Keratinocyte (primary cell): ENCODE data around the gene ZFP36L2. TPM values are rescaled to one million over a fixed set of nuclear protein-coding genes. Genes with fewer than 3 reads are reported as not detected.

ENCODE experiments used
- DNase-seq: peaks from one replicate; pipeline ENCODE4 v3.0.0-alpha.2; 2011; ENCODE audit warnings: low read depth, missing footprints, low spot score
- FAIRE-seq: peaks from 2 replicates; lab custom pipeline; 2011; peaks lifted over from hg19 to GRCh38; lab: Jason Lieb, UNC
- H2AFZ ChIP-seq: 2 replicates; pipeline ENCODE4 v1.6.0; 2012; ENCODE audit warnings: low read length, control low read depth, inconsistent platforms; ENCODE audit not compliant: control insufficient read depth
- H3K27ac ChIP-seq: 2 replicates; pipeline ENCODE4 v1.5.1; 2011; ENCODE audit warnings: low read length; ENCODE audit not compliant: control insufficient read depth, insufficient read depth
- H3K27me3 ChIP-seq: 3 replicates; pipeline ENCODE4 v1.6.0; 2011; ENCODE audit warnings: low read length; ENCODE audit not compliant: control insufficient read depth, insufficient read depth; ENCODE audit errors: extremely low read depth
- H3K36me3 ChIP-seq, 2 experiments: 2 replicates in 1 of 2; 3 replicates in 1 of 2; pipeline ENCODE4 v1.5.1; 2011; ENCODE audit warnings: low read length in 2 of 2, mild to moderate bottlenecking in 1 of 2; ENCODE audit not compliant: control insufficient read depth in 2 of 2, insufficient read depth in 2 of 2; ENCODE audit errors: extremely low read depth in 1 of 2
- H3K4me1 ChIP-seq: 3 replicates; pipeline ENCODE4 v1.5.1; 2011; ENCODE audit warnings: low read length; ENCODE audit not compliant: control insufficient read depth, insufficient read depth; ENCODE audit errors: extremely low read depth
- H3K4me2 ChIP-seq: 3 replicates; pipeline ENCODE4 v1.6.0; 2011; ENCODE audit warnings: low read depth, low read length; ENCODE audit not compliant: control insufficient read depth, insufficient read depth; ENCODE audit errors: extremely low read depth
- H3K4me3 ChIP-seq, 3 experiments: fragments of 200-600 bp in 1 of 3; sonication (generic) in 1 of 3; 2 replicates in 2 of 3; 3 replicates in 1 of 3; pipeline ENCODE4 v1.5.1; 2011 to 2016; ENCODE audit warnings: low read length in 3 of 3, mild to moderate bottlenecking in 3 of 3, control low read depth in 2 of 3, inconsistent platforms in 1 of 3, low read depth in 1 of 3, mixed read lengths in 1 of 3, mixed run types in 1 of 3, moderate library complexity in 1 of 3; ENCODE audit not compliant: control insufficient read depth in 2 of 3, insufficient read depth in 2 of 3; ENCODE audit errors: extremely low read depth in 1 of 3
- H3K79me2 ChIP-seq: 2 replicates; pipeline ENCODE4 v1.6.0; 2012; ENCODE audit warnings: low read length; ENCODE audit not compliant: control insufficient read depth, insufficient read depth
- H3K9ac ChIP-seq: 3 replicates; pipeline ENCODE4 v1.6.0; 2011; ENCODE audit warnings: low read length; ENCODE audit not compliant: control insufficient read depth, insufficient read depth; ENCODE audit errors: extremely low read depth
- H3K9me1 ChIP-seq: 3 replicates; pipeline ENCODE4 v1.6.0; 2011; ENCODE audit warnings: low read length; ENCODE audit not compliant: control insufficient read depth, insufficient read depth; ENCODE audit errors: extremely low read depth
- H3K9me3 ChIP-seq: 2 replicates; pipeline ENCODE4 v1.5.1; 2012; ENCODE audit warnings: low read depth, low read length; ENCODE audit not compliant: control insufficient read depth
- H4K20me1 ChIP-seq: 3 replicates; pipeline ENCODE4 v1.6.0; 2011; ENCODE audit warnings: low read length; ENCODE audit not compliant: control insufficient read depth, insufficient read depth; ENCODE audit errors: extremely low read depth
- EZH2 ChIP-seq: IDR thresholded peaks from one replicate; pipeline ENCODE4 v1.6.1; 2012; ENCODE audit warnings: inconsistent platforms, mild to moderate bottlenecking, low read length, moderate library complexity
- dilution Hi-C: fragments of 300-500 bp; cut with MboI; formaldehyde crosslinking; loops from one replicate; pipeline ENCODE4 v1.7.0; 2020; ENCODE audit warnings: low sequenced_read_pairs; ENCODE audit not compliant: extremely low pct_ligation_motif_present
- polyA plus RNA-seq, 5 experiments: library from polyadenylated mRNA; depleted of rRNA in 3 of 5; stranded (reverse) in 3 of 5; stranded (forward) in 1 of 5; unstranded in 1 of 5; fragments of >200 nt; gene quantifications; 1 replicate in 1 of 5; 2 replicates in 3 of 5; 3 replicates in 1 of 5; pipeline versions ENCODE4 v1.2.1 to v1.2.3, GENCODE V29; 2011 to 2012; ENCODE audit warnings: missing spikeins in 2 of 5, low read depth in 1 of 5, low replicate concordance in 1 of 5
- TF ChIP-seq, protein P1 (sequence below), 3 experiments: IDR thresholded peaks in 1 of 3; conservative IDR thresholded peaks in 1 of 3; optimal IDR thresholded peaks in 1 of 3; 2 replicates in 2 of 3; 3 replicates in 1 of 3; pipeline versions ENCODE3 to v1.5.1; 2011; ENCODE audit warnings: low read length in 3 of 3, mild to moderate bottlenecking in 3 of 3, moderate library complexity in 2 of 3, control low read depth in 1 of 3, inconsistent platforms in 1 of 3; ENCODE audit not compliant: insufficient read depth in 2 of 3; ENCODE audit errors: extremely low read depth in 1 of 3

Gene ZFP36L2
- polyA plus RNA-seq, 1 donor (not counting 4 experiments of a cell fraction or from before 2014, with no cell fraction given) = 52.4 TPM

DNA sequence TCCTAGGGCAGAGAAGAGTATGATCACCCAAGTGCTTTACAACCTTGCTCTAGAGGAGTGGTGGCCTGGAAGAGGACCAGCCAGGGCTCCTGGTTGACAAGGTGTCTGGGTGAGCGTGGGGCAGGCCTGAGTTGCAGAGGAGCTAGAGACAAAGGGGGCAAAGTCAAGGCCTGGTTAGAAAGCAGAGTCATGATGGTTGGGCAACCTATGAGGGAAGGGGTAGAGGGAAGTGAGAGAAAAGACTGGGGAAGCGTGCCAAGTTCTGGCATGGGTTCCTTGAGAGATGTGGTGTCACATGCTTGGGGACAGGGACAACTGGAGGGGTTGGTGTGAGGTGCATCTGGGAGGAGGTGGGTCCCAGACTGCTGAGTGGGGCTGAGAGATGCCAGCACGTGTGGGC lies 13.5 kb downstream of the ZFP36L2 start:
- FAIRE-seq = no peak
- Histone ChIP-seq H3K9me3 (no peaks in the 10 kb centered on the region), H3K27ac (no peak overlapping the region)

DNA sequence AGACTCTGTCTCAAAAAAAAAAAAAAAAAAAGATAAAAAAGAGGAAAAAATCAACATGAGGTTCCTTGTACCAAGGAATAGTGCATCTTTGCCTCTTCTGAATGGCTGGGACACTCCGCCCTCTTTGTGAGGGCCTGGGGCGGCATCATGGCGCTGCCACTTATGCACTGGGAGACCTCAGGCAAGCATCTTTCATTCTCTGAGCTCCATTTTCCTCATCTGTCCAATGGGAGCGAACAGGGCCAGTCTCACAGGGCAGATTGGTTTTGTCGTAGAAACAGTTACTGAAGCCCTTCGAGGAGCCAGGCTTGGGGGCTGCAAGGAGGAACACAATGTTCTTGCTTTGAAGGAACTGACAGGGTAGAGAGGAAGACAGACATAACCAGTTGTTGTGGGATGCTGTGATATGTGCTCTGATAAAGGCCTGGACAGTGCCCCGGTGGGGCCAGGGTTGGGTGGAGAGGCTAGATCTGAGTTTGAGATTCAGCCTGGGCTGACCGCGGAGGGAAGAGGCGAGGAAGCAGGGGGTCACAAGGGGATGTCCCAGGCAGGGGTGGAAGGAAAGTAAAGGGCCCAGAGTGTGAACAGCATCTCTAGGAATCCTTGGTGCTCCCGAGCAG lies 14.1 kb downstream of the ZFP36L2 start:
- Histone ChIP-seq H3K4me2 (no peak overlapping the region), H3K27me3 (no peaks in the 10 kb centered on the region), H4K20me1 (no peaks in the 10 kb centered on the region), H2AFZ (no peak overlapping the region), H3K9me1 (no peaks in the 10 kb centered on the region), H3K36me3 (no peaks in the 10 kb centered on the region), H3K79me2 (no peaks in the 10 kb centered on the region), H3K4me3 (no peak overlapping the region), H3K9ac (no peak overlapping the region), H3K27ac (no peak overlapping the region), H3K4me1 (peaks cover 9% of the 10 kb centered on the region), H3K9me3 (no peaks in the 10 kb centered on the region)
- FAIRE-seq (no peak), DNase-seq (no peak)
- TF ChIP-seq EZH2 = no peak
- TF ChIP-seq, protein P1, sequence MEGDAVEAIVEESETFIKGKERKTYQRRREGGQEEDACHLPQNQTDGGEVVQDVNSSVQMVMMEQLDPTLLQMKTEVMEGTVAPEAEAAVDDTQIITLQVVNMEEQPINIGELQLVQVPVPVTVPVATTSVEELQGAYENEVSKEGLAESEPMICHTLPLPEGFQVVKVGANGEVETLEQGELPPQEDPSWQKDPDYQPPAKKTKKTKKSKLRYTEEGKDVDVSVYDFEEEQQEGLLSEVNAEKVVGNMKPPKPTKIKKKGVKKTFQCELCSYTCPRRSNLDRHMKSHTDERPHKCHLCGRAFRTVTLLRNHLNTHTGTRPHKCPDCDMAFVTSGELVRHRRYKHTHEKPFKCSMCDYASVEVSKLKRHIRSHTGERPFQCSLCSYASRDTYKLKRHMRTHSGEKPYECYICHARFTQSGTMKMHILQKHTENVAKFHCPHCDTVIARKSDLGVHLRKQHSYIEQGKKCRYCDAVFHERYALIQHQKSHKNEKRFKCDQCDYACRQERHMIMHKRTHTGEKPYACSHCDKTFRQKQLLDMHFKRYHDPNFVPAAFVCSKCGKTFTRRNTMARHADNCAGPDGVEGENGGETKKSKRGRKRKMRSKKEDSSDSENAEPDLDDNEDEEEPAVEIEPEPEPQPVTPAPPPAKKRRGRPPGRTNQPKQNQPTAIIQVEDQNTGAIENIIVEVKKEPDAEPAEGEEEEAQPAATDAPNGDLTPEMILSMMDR (optimal IDR thresholded peaks at IDR 0.05 in 1 of 3, IDR thresholded peaks at IDR 0.05 in 1 of 3, conservative IDR thresholded peaks at IDR 0.05 in 1 of 3; ENCODE audit: extremely low read depth in 1 of 3, insufficient read depth in 2 of 3, low read length in 3 of 3) = no peak
- dilution Hi-C loops = no loop called here

More for the DNA sequence above, 13.5 kb downstream of the ZFP36L2 start:
- H3K36me3 ChIP-seq = no peaks in the 10 kb centered on the region
- DNase-seq = no peak
- no peak overlapping the region for H3K4me2 ChIP-seq
- H3K27me3 ChIP-seq = no peaks in the 10 kb centered on the region
- TF ChIP-seq, protein P1 (optimal IDR thresholded peaks at IDR 0.05 in 1 of 3, IDR thresholded peaks at IDR 0.05 in 1 of 3, conservative IDR thresholded peaks at IDR 0.05 in 1 of 3; ENCODE audit: extremely low read depth in 1 of 3, insufficient read depth in 2 of 3, low read length in 3 of 3) = no peak
- no peak for TF ChIP-seq EZH2
- no peak overlapping the region for H3K4me3 ChIP-seq
- no peak overlapping the region for H3K9ac ChIP-seq
- dilution Hi-C loops = no loop called here
- H4K20me1 ChIP-seq = no peaks in the 10 kb centered on the region
- H3K9me1 ChIP-seq = no peaks in the 10 kb centered on the region
- H3K79me2 ChIP-seq = no peaks in the 10 kb centered on the region
- no peak overlapping the region for H2AFZ ChIP-seq
- H3K4me1 ChIP-seq = peaks cover 14% of the 10 kb centered on the region
